CD4-positive, alpha-beta memory T cell (primary cell): ENCODE measurements around the gene RNF212B. TPM values are rescaled to one million over a fixed set of nuclear protein-coding genes. Genes with fewer than 3 reads are reported as not detected.
"Not testable (repeated sequence)": the region's sequence is repeated elsewhere in the genome, so short reads cannot be mapped to it uniquely, and the experiment has no call there.

Experiments
- CTCF ChIA-PET: fragments of 350-600 bp; sonication (Branson Sonifier 250); formaldehyde crosslinking; loops from one replicate; lab custom pipeline; 2021; ENCODE audit warnings: inconsistent platforms; ENCODE audit not compliant: partially characterized antibody; lab: Charles Lee
- POLR2A ChIA-PET: fragments of 350-600 bp; sonication (Branson Sonifier 250); formaldehyde crosslinking; loops from one replicate; lab custom pipeline; 2021; ENCODE audit not compliant: partially characterized antibody; lab: Charles Lee
- DNase-seq, 5 donors: peaks; one replicate each; pipeline versions ENCODE4 v3.0.0 to v3.0.0-alpha.2; 2020 to 2022; ENCODE audit warnings: mixed read lengths in 1 of 5
- H3K27ac ChIP-seq: one replicate; pipeline ENCODE4 v1.7.0; 2013; ENCODE audit warnings: low read depth, low read length
- H3K27me3 ChIP-seq: 2 replicates; pipeline ENCODE4 v1.7.0; 2013; ENCODE audit warnings: mild to moderate bottlenecking, low read length, moderate library complexity; ENCODE audit not compliant: insufficient read depth
- H3K36me3 ChIP-seq: 2 replicates; pipeline ENCODE4 v1.7.0; 2013; ENCODE audit warnings: mild to moderate bottlenecking, low read length, moderate library complexity; ENCODE audit not compliant: insufficient read depth
- H3K4me1 ChIP-seq: 2 replicates; pipeline ENCODE4 v1.7.0; 2013; ENCODE audit warnings: mild to moderate bottlenecking, low read length, moderate library complexity; ENCODE audit not compliant: insufficient read depth
- H3K4me3 ChIP-seq, 2 donors: one replicate each; pipeline ENCODE4 v1.7.0; 2013; ENCODE audit warnings: low read length in 2 of 2, mild to moderate bottlenecking in 1 of 2
- H3K9me3 ChIP-seq, 2 donors: one replicate each; pipeline ENCODE4 v1.7.0; 2013; ENCODE audit warnings: low read length in 2 of 2, control low read depth in 1 of 2; ENCODE audit not compliant: control insufficient read depth in 1 of 2
- H3K27ac Mint-ChIP-seq, 7 donors: one replicate each; pipeline ENCODE4 v1.8.0; 2020 to 2021; ENCODE audit warnings: mixed read lengths in 7 of 7, mild to moderate bottlenecking in 6 of 7, inconsistent platforms in 3 of 7, moderate library complexity in 3 of 7
- H3K27me3 Mint-ChIP-seq, 2 donors: one replicate each; pipeline ENCODE4 v1.8.0; 2020 to 2021; ENCODE audit warnings: mixed read lengths in 2 of 2
- H3K36me3 Mint-ChIP-seq, 2 donors: one replicate each; pipeline ENCODE4 v1.8.0; 2020 to 2021; ENCODE audit warnings: mixed read lengths in 2 of 2, inconsistent platforms in 1 of 2, mild to moderate bottlenecking in 1 of 2
- H3K4me1 Mint-ChIP-seq, 4 donors: one replicate each; pipeline ENCODE4 v1.8.0; 2020 to 2021; ENCODE audit warnings: mixed read lengths in 4 of 4, mild to moderate bottlenecking in 1 of 4
- H3K4me3 Mint-ChIP-seq, 8 donors: one replicate each; pipeline ENCODE4 v1.8.0; 2020 to 2021; ENCODE audit warnings: mixed read lengths in 8 of 8, mild to moderate bottlenecking in 7 of 8, moderate library complexity in 6 of 8, inconsistent platforms in 3 of 8
- H3K9me3 Mint-ChIP-seq, 8 donors: one replicate each; pipeline ENCODE4 v1.8.0; 2020 to 2021; ENCODE audit warnings: mixed read lengths in 8 of 8, mild to moderate bottlenecking in 5 of 8, inconsistent platforms in 3 of 8, moderate library complexity in 1 of 8
- intact Hi-C: fragments of 100-400 bp; cut with micrococcal nuclease; formaldehyde crosslinking; loops from one replicate; pipeline ENCODE4 v1.15.1; 2023
- polyA plus RNA-seq, 2 donors: library from polyadenylated mRNA; unstranded; fragments of 300-500 nt; fragmentation: Illumina TruSeq; gene quantifications; one replicate each; pipeline ENCODE4 v1.2.3, GENCODE V29; 2021
- total RNA-seq, 2 experiments: library from RNA; stranded (reverse); gene quantifications; one replicate each; pipeline ENCODE4 v1.2.3, GENCODE V29; 2021

The RNF212B gene, protein sequence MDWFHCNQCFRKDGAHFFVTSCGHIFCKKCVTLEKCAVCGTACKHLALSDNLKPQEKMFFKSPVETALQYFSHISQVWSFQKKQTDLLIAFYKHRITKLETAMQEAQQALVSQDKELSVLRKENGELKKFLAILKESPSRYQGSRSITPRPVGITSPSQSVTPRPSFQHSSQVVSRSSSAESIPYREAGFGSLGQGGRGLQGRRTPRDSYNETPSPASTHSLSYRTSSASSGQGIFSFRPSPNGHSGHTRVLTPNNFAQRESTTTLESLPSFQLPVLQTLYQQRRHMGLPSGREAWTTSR
- total RNA-seq (not detected), polyA plus RNA-seq (not detected)

DNA sequence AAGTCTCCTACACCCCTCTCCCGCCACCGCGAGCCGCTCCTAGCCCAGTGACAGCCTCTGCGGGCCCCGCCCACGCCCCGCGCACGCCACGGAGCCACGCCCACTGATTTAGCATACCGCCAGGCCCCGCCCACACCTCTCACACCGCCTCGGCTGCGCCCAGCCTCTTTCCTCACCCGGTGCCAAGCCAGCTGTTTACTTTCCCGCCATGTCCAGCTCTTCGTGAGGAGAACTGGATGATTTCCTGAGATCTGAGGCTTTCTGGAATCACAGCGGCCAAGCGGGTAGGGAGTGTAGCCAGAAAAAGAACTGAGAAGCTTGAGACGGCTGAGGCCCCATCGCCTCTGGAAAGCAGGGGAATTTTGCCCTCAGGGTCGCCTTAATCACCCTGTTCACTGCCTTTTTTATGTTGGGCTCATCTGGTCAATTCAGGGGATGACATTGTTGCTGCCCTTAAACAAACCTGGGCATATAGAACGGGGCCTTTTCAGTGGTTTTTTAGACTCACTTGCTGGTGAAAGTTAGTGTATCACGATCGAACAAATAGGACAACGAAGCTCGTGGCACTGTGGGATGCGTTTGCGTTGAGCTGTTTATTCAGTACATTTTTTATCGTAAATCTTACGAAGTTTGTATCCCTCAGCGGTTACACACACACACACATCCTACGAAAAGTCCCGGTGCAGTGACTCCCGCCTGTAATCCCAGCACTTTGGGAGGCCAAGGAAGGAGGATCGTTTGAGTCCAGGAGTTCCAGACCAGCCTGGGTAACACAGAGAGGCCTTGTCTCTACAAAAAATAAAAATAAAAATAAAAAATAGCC lies at the start of gene RNF212B:
Gene RNF212B (plus strand): TSS at position 165 of the 823 bp plus-strand sequence. CDS start 2,410 bp downstream, outside the sequence.
- intact Hi-C loops: no loop called here
- H3K4me3 Mint-ChIP-seq: peak within 1 kb of the TSS in 5 of 8 donors; percentile 11 to 61 (median 46)
- H3K27ac Mint-ChIP-seq: no peak within 1 kb of the TSS
- H3K4me1 Mint-ChIP-seq: peaks cover 0 to 7% (median 6%) of the 10 kb centered on the region in 4 donors
- H3K9me3 Mint-ChIP-seq: peaks cover 0 to 2% (median 0%) of the 10 kb centered on the region in 8 donors
- ChIA-PET POLR2A (interaction anchor here (0.6 to 0.9 kb wide), 2 partner anchors 15 to 56 kb away, joined by 3 read pairs; no protein-coding TSS in a partner anchor), CTCF (no interaction called here)
- Histone ChIP-seq H3K36me3 (no peaks in the 10 kb centered on the region), H3K9me3 (no peaks in the 10 kb centered on the region), H3K27ac (no peak within 1 kb of the TSS), H3K27me3 (no peaks in the 10 kb centered on the region), H3K4me1 (peaks cover 8% of the 10 kb centered on the region), H3K4me3 (peak within 1 kb of the TSS in 1 of 2 donors; percentile 10)
- H3K36me3 Mint-ChIP-seq: no peaks in the 10 kb centered on the region
- H3K27me3 Mint-ChIP-seq: peaks cover 17% of the 10 kb centered on the region in 2 donors
- peak; percentile 53 to 67 (median 61) for DNase-seq

DNA sequence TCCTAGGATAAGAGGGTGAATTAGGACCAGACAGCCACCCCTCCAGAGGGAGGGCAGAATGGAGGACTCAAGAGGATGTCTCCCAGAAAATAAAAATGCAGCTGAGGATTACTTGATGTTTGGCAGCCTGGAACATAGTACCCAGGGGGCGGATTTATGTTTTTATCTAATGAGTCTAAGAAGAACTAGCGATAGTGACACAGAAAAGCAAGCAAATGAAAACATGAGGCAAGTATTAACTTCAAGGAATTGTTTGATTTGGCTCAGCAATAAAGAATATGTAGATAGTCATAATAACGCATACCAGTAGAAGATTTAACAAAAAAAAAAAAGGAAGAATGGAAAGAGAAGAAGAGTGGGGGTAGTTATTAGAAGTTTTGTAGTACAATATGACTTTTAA lies 44.3 kb upstream of the RNF212B start:
- Histone ChIP-seq H3K4me1 (no peaks in the 10 kb centered on the region), H3K36me3 (no peaks in the 10 kb centered on the region), H3K27me3 (no peaks in the 10 kb centered on the region), H3K9me3 (no peaks in the 10 kb centered on the region), H3K27ac (no peak overlapping the region), H3K4me3 (no peak overlapping the region)
- Mint-ChIP-seq H3K27ac (no peak overlapping the region), H3K36me3 (no peaks in the 10 kb centered on the region), H3K27me3 (peaks cover 4 to 9% of the 10 kb centered on the region in 2 donors), H3K4me3 (no peak overlapping the region), H3K4me1 (no peaks in the 10 kb centered on the region), H3K9me3 (no peaks in the 10 kb centered on the region)
- intact Hi-C loops: no loop called here
- POLR2A ChIA-PET: no interaction called here
- CTCF ChIA-PET: no interaction called here
- no peak for DNase-seq

DNA sequence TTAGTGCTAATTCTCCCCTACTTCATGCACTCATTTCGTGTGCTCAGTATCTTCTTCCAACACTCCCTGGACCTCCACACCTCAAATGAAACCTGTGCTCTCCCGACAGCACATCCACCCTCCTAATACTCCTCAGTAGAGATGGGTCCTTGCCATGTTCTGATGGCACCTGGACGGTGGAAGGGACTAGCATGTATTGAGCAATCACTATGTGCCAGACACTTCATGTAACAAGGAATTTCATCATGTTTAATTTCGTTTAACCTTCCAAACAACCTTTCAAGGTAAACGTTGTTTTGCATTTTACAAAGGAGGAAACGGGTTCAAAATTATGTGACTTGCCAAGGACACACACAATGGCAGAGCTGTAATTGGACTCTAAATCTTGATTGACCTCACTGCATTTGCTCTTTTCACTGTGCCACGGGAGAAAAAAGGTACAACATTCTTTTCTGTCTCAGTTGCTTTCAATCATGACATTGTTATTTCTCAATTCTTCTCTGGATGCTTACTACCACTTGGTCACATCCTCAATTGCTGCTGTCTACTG lies 42.1 kb upstream of the RNF212B start:
- POLR2A ChIA-PET: interaction anchor here (1.0 kb wide), 1 partner anchor 106 kb away, joined by 4 read pairs; no protein-coding TSS in a partner anchor

DNA sequence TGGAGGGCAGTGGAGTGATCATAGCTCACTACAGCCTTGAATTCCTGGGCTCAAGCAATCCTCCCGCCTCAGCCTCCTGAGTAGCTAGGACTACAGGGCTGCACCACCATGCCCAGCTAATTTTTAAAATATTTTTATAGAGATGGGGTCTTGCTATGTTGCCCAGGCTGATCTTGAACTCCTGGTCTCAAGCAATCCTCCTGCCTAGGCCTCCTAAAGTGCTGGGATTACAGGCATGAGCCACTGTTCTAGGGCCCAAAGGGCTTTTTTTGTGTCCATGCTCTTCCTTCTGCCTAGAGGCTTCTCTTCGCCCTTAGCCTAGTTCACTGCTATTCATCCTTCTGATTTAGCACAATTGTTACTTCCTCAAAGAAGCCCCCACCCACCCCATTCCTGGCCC lies 41.2 kb upstream of the RNF212B start:
- H3K27me3 ChIP-seq, H3K27me3 Mint-ChIP-seq, DNase-seq, H3K36me3 ChIP-seq, H3K4me3 Mint-ChIP-seq, POLR2A ChIA-PET, H3K36me3 Mint-ChIP-seq, H3K4me1 ChIP-seq, H3K9me3 ChIP-seq, CTCF ChIA-PET, H3K4me3 ChIP-seq, intact Hi-C loops, H3K4me1 Mint-ChIP-seq, H3K27ac ChIP-seq, H3K9me3 Mint-ChIP-seq, H3K27ac Mint-ChIP-seq: not testable (repeated sequence)

More for the DNA sequence above, 42.1 kb upstream of the RNF212B start:
- Histone ChIP-seq H3K27ac (no peak overlapping the region), H3K4me3 (no peak overlapping the region), H3K36me3 (no peaks in the 10 kb centered on the region), H3K9me3 (no peaks in the 10 kb centered on the region), H3K4me1 (no peaks in the 10 kb centered on the region), H3K27me3 (no peaks in the 10 kb centered on the region)
- no peaks in the 10 kb centered on the region for H3K4me1 Mint-ChIP-seq
- DNase-seq: no peak
- H3K27me3 Mint-ChIP-seq: peaks cover 4 to 5% of the 10 kb centered on the region in 2 donors
- CTCF ChIA-PET: no interaction called here
- H3K36me3 Mint-ChIP-seq: no peaks in the 10 kb centered on the region
- no peak overlapping the region for H3K27ac Mint-ChIP-seq
- no peaks in the 10 kb centered on the region for H3K9me3 Mint-ChIP-seq
- intact Hi-C loops: no loop called here
- H3K4me3 Mint-ChIP-seq: no peak overlapping the region

DNA sequence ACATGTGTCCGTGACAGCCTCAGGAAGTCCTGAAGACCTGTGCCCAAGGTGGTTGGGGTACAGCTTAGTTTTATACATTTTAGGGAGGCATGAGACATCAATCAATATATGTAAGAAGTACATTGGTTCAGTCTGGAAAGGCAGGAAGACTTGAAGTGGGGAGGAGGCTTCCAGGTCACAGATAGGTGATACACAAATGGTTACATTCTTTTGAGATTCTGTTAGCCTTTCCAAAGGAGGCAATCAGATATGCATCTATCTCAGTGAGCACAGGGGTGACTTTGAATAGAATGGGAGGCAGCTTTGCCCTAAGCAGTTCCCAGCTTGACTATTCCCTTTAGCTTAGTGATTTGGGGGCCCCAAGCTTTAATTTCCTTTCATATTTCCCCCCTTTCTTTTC lies 38.6 kb upstream of the RNF212B start:
- H3K27ac ChIP-seq, H3K36me3 ChIP-seq, H3K36me3 Mint-ChIP-seq, H3K4me3 ChIP-seq, H3K27me3 ChIP-seq, H3K4me3 Mint-ChIP-seq, H3K4me1 ChIP-seq, H3K9me3 ChIP-seq, H3K4me1 Mint-ChIP-seq, H3K27me3 Mint-ChIP-seq, DNase-seq, intact Hi-C loops, H3K27ac Mint-ChIP-seq, H3K9me3 Mint-ChIP-seq, CTCF ChIA-PET, POLR2A ChIA-PET: not testable (repeated sequence)

DNA sequence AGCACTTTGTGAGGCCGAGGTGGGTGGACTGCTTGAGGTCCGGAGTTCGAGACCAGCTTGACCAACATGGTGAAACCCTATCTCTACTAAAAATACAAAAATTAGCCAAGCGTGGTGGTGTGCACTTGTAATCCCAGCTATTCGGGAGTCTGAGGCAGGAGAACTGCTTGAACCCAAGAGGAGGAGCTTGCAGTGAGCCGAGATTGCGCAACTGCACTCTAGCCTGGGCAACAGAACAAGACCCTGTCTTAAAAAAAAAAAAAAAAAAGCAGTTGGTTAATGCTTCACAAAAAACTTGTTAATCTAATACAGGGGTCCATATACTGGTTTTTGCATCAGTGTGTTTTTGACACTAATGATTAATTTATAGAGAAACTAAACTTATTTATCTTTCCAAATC lies 35.7 kb upstream of the RNF212B start:
- Mint-ChIP-seq H3K36me3 (no peaks in the 10 kb centered on the region), H3K4me3 (no peak overlapping the region), H3K9me3 (no peaks in the 10 kb centered on the region), H3K27me3 (peaks cover 4 to 7% of the 10 kb centered on the region in 2 donors), H3K4me1 (no peaks in the 10 kb centered on the region), H3K27ac (no peak overlapping the region)
- intact Hi-C loops: no loop called here
- Histone ChIP-seq H3K4me1 (no peaks in the 10 kb centered on the region), H3K9me3 (no peaks in the 10 kb centered on the region), H3K4me3 (no peak overlapping the region), H3K36me3 (no peaks in the 10 kb centered on the region), H3K27ac (no peak overlapping the region), H3K27me3 (no peaks in the 10 kb centered on the region)
- ChIA-PET POLR2A (no interaction called here), CTCF (interaction anchor here (1.5 kb wide), 1 partner anchor 81 kb away, joined by 5 read pairs; no protein-coding TSS in a partner anchor)
- no peak for DNase-seq
